ENCODE results near the gene KIF26B. TPM values are rescaled to one million over a fixed set of nuclear protein-coding genes. Genes with fewer than 3 reads are reported as not detected.

The KIF26B gene
- total RNA-seq, 1 donor from 2014 or later: 0.13 TPM

- intact Hi-C loops (cut with micrococcal nuclease): no loop called here
- Mint-ChIP-seq H3K4me3 (no peak overlapping the region), H3K27me3 (ENCODE audit: insufficient read depth) (no peaks in the 10 kb centered on the region), H3K36me3 (ENCODE audit: low read depth) (no peaks in the 10 kb centered on the region), H3K4me1 (ENCODE audit: low read depth) (no peaks in the 10 kb centered on the region), H3K27ac (no peak overlapping the region), H3K9me3 (no peaks in the 10 kb centered on the region)
- DNase-seq (ENCODE audit: low spot score): no peak
Observed at GRCh38 chr1:245270972-245271371, 116.2 kb downstream of the KIF26B start.

- Mint-ChIP-seq H3K4me1 (ENCODE audit: low read depth) (no peaks in the 10 kb centered on the region), H3K27me3 (ENCODE audit: insufficient read depth) (no peaks in the 10 kb centered on the region), H3K9me3 (no peaks in the 10 kb centered on the region), H3K36me3 (ENCODE audit: low read depth) (no peaks in the 10 kb centered on the region), H3K4me3 (no peak overlapping the region), H3K27ac (no peak overlapping the region)
- no peak for DNase-seq (ENCODE audit: low spot score)
- intact Hi-C loops (cut with micrococcal nuclease): no loop called here
Observed at GRCh38 chr1:245272676-245273075, 117.9 kb downstream of the KIF26B start.

- no peak for DNase-seq (ENCODE audit: low spot score)
- intact Hi-C loops (cut with micrococcal nuclease): no loop called here
Observed at GRCh38 chr1:245276445-245276844, 121.7 kb downstream of the KIF26B start.

GRCh38 chr1:245277276-245277675 lies 122.5 kb downstream of the KIF26B start:
- DNase-seq (ENCODE audit: low spot score): no peak
- Mint-ChIP-seq H3K27ac (no peak overlapping the region), H3K36me3 (ENCODE audit: low read depth) (no peaks in the 10 kb centered on the region), H3K4me1 (ENCODE audit: low read depth) (no peaks in the 10 kb centered on the region), H3K9me3 (no peaks in the 10 kb centered on the region), H3K27me3 (ENCODE audit: insufficient read depth) (no peaks in the 10 kb centered on the region), H3K4me3 (no peak overlapping the region)
- intact Hi-C loops (cut with micrococcal nuclease): no loop called here

More at GRCh38 chr1:245276445-245276844, 121.7 kb downstream of the KIF26B start:
- H3K27me3 Mint-ChIP-seq (ENCODE audit: insufficient read depth): no peaks in the 10 kb centered on the region
- H3K4me1 Mint-ChIP-seq (ENCODE audit: low read depth): no peaks in the 10 kb centered on the region
- no peaks in the 10 kb centered on the region for H3K36me3 Mint-ChIP-seq (ENCODE audit: low read depth)
- no peak overlapping the region for H3K4me3 Mint-ChIP-seq
- H3K9me3 Mint-ChIP-seq: no peaks in the 10 kb centered on the region
- H3K27ac Mint-ChIP-seq: no peak overlapping the region

- Mint-ChIP-seq H3K27ac (no peak overlapping the region), H3K36me3 (ENCODE audit: low read depth) (no peaks in the 10 kb centered on the region), H3K9me3 (no peaks in the 10 kb centered on the region), H3K4me3 (no peak overlapping the region), H3K27me3 (ENCODE audit: insufficient read depth) (no peaks in the 10 kb centered on the region), H3K4me1 (ENCODE audit: low read depth) (no peaks in the 10 kb centered on the region)
- intact Hi-C loops (cut with micrococcal nuclease): no loop called here
- DNase-seq (ENCODE audit: low spot score): no peak
Observed at GRCh38 chr1:245278846-245279245, 124.1 kb downstream of the KIF26B start.

GRCh38 chr1:245279346-245279745 lies 124.6 kb downstream of the KIF26B start:
- Mint-ChIP-seq H3K27me3 (ENCODE audit: insufficient read depth) (no peaks in the 10 kb centered on the region), H3K4me1 (ENCODE audit: low read depth) (no peaks in the 10 kb centered on the region), H3K9me3 (no peaks in the 10 kb centered on the region), H3K4me3 (no peak overlapping the region), H3K36me3 (ENCODE audit: low read depth) (no peaks in the 10 kb centered on the region), H3K27ac (no peak overlapping the region)
- no peak for DNase-seq (ENCODE audit: low spot score)
- intact Hi-C loops (cut with micrococcal nuclease): no loop called here

GRCh38 chr1:245283001-245283400 lies 128.2 kb downstream of the KIF26B start:
- Mint-ChIP-seq H3K4me3 (no peak overlapping the region), H3K27me3 (ENCODE audit: insufficient read depth) (no peaks in the 10 kb centered on the region), H3K27ac (no peak overlapping the region), H3K9me3 (no peaks in the 10 kb centered on the region), H3K4me1 (ENCODE audit: low read depth) (no peaks in the 10 kb centered on the region), H3K36me3 (ENCODE audit: low read depth) (no peaks in the 10 kb centered on the region)
- DNase-seq (ENCODE audit: low spot score): no peak
- intact Hi-C loops (cut with micrococcal nuclease): no loop called here

- DNase-seq (ENCODE audit: low spot score): no peak
- H3K36me3 Mint-ChIP-seq (ENCODE audit: low read depth): no peaks in the 10 kb centered on the region
- H3K9me3 Mint-ChIP-seq: no peaks in the 10 kb centered on the region
- intact Hi-C loops (cut with micrococcal nuclease): no loop called here
- no peak overlapping the region for H3K27ac Mint-ChIP-seq
- no peaks in the 10 kb centered on the region for H3K4me1 Mint-ChIP-seq (ENCODE audit: low read depth)
- no peaks in the 10 kb centered on the region for H3K27me3 Mint-ChIP-seq (ENCODE audit: insufficient read depth)
- H3K4me3 Mint-ChIP-seq: no peak overlapping the region
Observed at GRCh38 chr1:245285168-245285567, 130.4 kb downstream of the KIF26B start.

- intact Hi-C loops (cut with micrococcal nuclease): no loop called here
- Mint-ChIP-seq H3K27ac (no peak overlapping the region), H3K36me3 (ENCODE audit: low read depth) (no peaks in the 10 kb centered on the region), H3K9me3 (no peaks in the 10 kb centered on the region), H3K4me3 (no peak overlapping the region), H3K4me1 (ENCODE audit: low read depth) (no peaks in the 10 kb centered on the region), H3K27me3 (ENCODE audit: insufficient read depth) (no peaks in the 10 kb centered on the region)
- no peak for DNase-seq (ENCODE audit: low spot score)
Observed at GRCh38 chr1:245288796-245289195, 134.0 kb downstream of the KIF26B start.

- Mint-ChIP-seq H3K36me3 (ENCODE audit: low read depth) (no peaks in the 10 kb centered on the region), H3K4me3 (no peak overlapping the region), H3K9me3 (no peaks in the 10 kb centered on the region), H3K27me3 (ENCODE audit: insufficient read depth) (peaks cover 3% of the 10 kb centered on the region), H3K4me1 (ENCODE audit: low read depth) (no peaks in the 10 kb centered on the region), H3K27ac (no peak overlapping the region)
- DNase-seq (ENCODE audit: low spot score): no peak
- intact Hi-C loops (cut with micrococcal nuclease): no loop called here
Observed at GRCh38 chr1:245290836-245291235, 136.1 kb downstream of the KIF26B start.

GRCh38 chr1:245291351-245291750 lies 136.6 kb downstream of the KIF26B start:
- no peaks in the 10 kb centered on the region for H3K4me1 Mint-ChIP-seq (ENCODE audit: low read depth)
- peaks cover 3% of the 10 kb centered on the region for H3K27me3 Mint-ChIP-seq (ENCODE audit: insufficient read depth)
- no peak overlapping the region for H3K27ac Mint-ChIP-seq
- H3K4me3 Mint-ChIP-seq: no peak overlapping the region
- no peaks in the 10 kb centered on the region for H3K9me3 Mint-ChIP-seq
- no peaks in the 10 kb centered on the region for H3K36me3 Mint-ChIP-seq (ENCODE audit: low read depth)
- intact Hi-C loops (cut with micrococcal nuclease): no loop called here
- no peak for DNase-seq (ENCODE audit: low spot score)

GRCh38 chr1:245292141-245292540 lies 137.4 kb downstream of the KIF26B start:
- H3K4me3 Mint-ChIP-seq: no peak overlapping the region
- DNase-seq (ENCODE audit: low spot score): no peak
- no peaks in the 10 kb centered on the region for H3K4me1 Mint-ChIP-seq (ENCODE audit: low read depth)
- no peak overlapping the region for H3K27ac Mint-ChIP-seq
- H3K27me3 Mint-ChIP-seq (ENCODE audit: insufficient read depth): peaks cover 3% of the 10 kb centered on the region
- no peaks in the 10 kb centered on the region for H3K9me3 Mint-ChIP-seq
- no peaks in the 10 kb centered on the region for H3K36me3 Mint-ChIP-seq (ENCODE audit: low read depth)
- intact Hi-C loops (cut with micrococcal nuclease): no loop called here

- intact Hi-C loops (cut with micrococcal nuclease): no loop called here
- Mint-ChIP-seq H3K4me3 (no peak overlapping the region), H3K36me3 (ENCODE audit: low read depth) (no peaks in the 10 kb centered on the region), H3K27me3 (ENCODE audit: insufficient read depth) (peaks cover 3% of the 10 kb centered on the region), H3K9me3 (no peaks in the 10 kb centered on the region), H3K4me1 (ENCODE audit: low read depth) (no peaks in the 10 kb centered on the region), H3K27ac (no peak overlapping the region)
- DNase-seq (ENCODE audit: low spot score): no peak
Observed at GRCh38 chr1:245292553-245292952, 137.8 kb downstream of the KIF26B start.

GRCh38 chr1:245294020-245294419 lies 139.2 kb downstream of the KIF26B start:
- H3K27me3 Mint-ChIP-seq (ENCODE audit: insufficient read depth): peaks cover 3% of the 10 kb centered on the region
- no peak overlapping the region for H3K4me3 Mint-ChIP-seq
- no peaks in the 10 kb centered on the region for H3K36me3 Mint-ChIP-seq (ENCODE audit: low read depth)
- DNase-seq (ENCODE audit: low spot score): no peak
- no peaks in the 10 kb centered on the region for H3K4me1 Mint-ChIP-seq (ENCODE audit: low read depth)
- H3K9me3 Mint-ChIP-seq: no peaks in the 10 kb centered on the region
- intact Hi-C loops (cut with micrococcal nuclease): no loop called here
- no peak overlapping the region for H3K27ac Mint-ChIP-seq
